Adrenal gland (tissue), 12 donors: ENCODE data around the gene MYBBP1A. TPM values are rescaled to one million over a fixed set of nuclear protein-coding genes. Genes with fewer than 3 reads are reported as not detected.

ENCODE experiments used
- DNase-seq, 7 donors: peaks; one replicate each; pipeline ENCODE4 v3.0.0-alpha.2; 2019 to 2020
- H3K27ac ChIP-seq, 5 donors: fragments of 200-600 bp; sonication (generic) in 4 of 5; 1 replicate in 3 of 5; 2 replicates in 2 of 5; pipeline versions ENCODE4 v1.5.1 to v1.8.0; 2016 to 2020; ENCODE audit warnings: mild to moderate bottlenecking in 1 of 5
- H3K27me3 ChIP-seq: fragments of 200-600 bp; 2 replicates; pipeline ENCODE4 v1.8.0; 2021
- H3K36me3 ChIP-seq, 2 donors: fragments of 200-600 bp; replicated peaks in 1 of 2; 1 replicate in 1 of 2; 2 replicates in 1 of 2; pipeline versions ENCODE4 v1.5.1 to v1.8.0; 2018 to 2022
- H3K4me1 ChIP-seq, 2 donors: fragments of 200-600 bp; replicated peaks in 1 of 2; 1 replicate in 1 of 2; 2 replicates in 1 of 2; pipeline versions ENCODE4 v1.5.1 to v1.8.0; 2018 to 2021
- H3K4me3 ChIP-seq, 4 donors: fragments of 200-600 bp; sonication (generic) in 3 of 4; one replicate each; pipeline ENCODE4 v1.5.1; 2016 to 2018
- H3K9me3 ChIP-seq, 3 donors: fragments of 200-600 bp; sonication (generic) in 1 of 3; replicated peaks in 1 of 3; 1 replicate in 2 of 3; 2 replicates in 1 of 3; pipeline versions ENCODE4 v1.5.1 to v1.8.0; 2016 to 2021
- POLR2A ChIP-seq, 2 donors: fragments of 450-650 bp; IDR thresholded peaks; one replicate each; pipeline ENCODE4 v1.6.1; 2017; ENCODE audit warnings: antibody characterized with exemption in 2 of 2, mild to moderate bottlenecking in 2 of 2, moderate library complexity in 1 of 2
- WGBS, 4 donors: extraction: QIAGEN DNeasy Blood & Tissue Kit in 2 of 4; methylation state at CpG; one replicate each; pipeline versions ENCODE4 v1.1.5 to v1.1.7; 2013 to 2017; 5-methylcytosine and 5-hydroxymethylcytosine counted together
- intact Hi-C, 2 donors: fragments of 100-400 bp; cut with DNase I; formaldehyde crosslinking; loops; one replicate each; pipeline versions ENCODE4 v1.14.1 to v1.15.0; 2022 to 2023
- polyA plus RNA-seq, 3 donors: library from polyadenylated mRNA; stranded (reverse); fragments of 200-250 nt in 2 of 3; fragments of 350-450 nt in 1 of 3; fragmentation: Illumina TruSeq in 1 of 3; extraction: RNeasy Lipid Tissue Mini Kit (QIAGEN cat#74804) in 1 of 3; gene quantifications; one replicate each; pipeline ENCODE4 v1.2.3, GENCODE V29; 2013 to 2014
- total RNA-seq, 9 donors: library from RNA; depleted of rRNA in 4 of 9; stranded (reverse); fragments of >200 nt in 4 of 9; fragments of 120-200 nt in 1 of 9; fragmentation: NEBNext Ultra II Directional in 1 of 9; extraction: Animal tissue kit (Norgen Biotek cat#: 25700) in 1 of 9; gene quantifications; one replicate each; pipeline versions ENCODE4 v1.1.0 to v1.2.4, GENCODE V29; 2013 to 2023
- TF ChIP-seq, protein P1 (sequence below), 6 experiments: fragments of 450-650 bp in 4 of 6; fragments of 200-600 bp in 2 of 6; sonication (generic) in 1 of 6; IDR thresholded peaks; 1 replicate in 5 of 6; 2 replicates in 1 of 6; pipeline versions ENCODE4 v1.5.1 to v1.8.0; 2016 to 2021; ENCODE audit warnings: antibody characterized with exemption in 6 of 6, mild to moderate bottlenecking in 2 of 6, moderate library complexity in 1 of 6
- donor health status: healthy with polysubstance abuse.
- donor health status: Bipolar disorder and iron deficiency.
- donor health status: DM: yes; HTN: yes; CAD: no.
- donor health status: DM: no; HTN: no; CAD: no.
- donor health status: DM: no; HTN: no; CAD: no.
- donor health status: DM: yes; HTN: yes; CAD: no.

The MYBBP1A gene
- total and polyA plus RNA-seq, 12 donors, result 17.9 to 65.5 (median 42.4) TPM

DNA sequence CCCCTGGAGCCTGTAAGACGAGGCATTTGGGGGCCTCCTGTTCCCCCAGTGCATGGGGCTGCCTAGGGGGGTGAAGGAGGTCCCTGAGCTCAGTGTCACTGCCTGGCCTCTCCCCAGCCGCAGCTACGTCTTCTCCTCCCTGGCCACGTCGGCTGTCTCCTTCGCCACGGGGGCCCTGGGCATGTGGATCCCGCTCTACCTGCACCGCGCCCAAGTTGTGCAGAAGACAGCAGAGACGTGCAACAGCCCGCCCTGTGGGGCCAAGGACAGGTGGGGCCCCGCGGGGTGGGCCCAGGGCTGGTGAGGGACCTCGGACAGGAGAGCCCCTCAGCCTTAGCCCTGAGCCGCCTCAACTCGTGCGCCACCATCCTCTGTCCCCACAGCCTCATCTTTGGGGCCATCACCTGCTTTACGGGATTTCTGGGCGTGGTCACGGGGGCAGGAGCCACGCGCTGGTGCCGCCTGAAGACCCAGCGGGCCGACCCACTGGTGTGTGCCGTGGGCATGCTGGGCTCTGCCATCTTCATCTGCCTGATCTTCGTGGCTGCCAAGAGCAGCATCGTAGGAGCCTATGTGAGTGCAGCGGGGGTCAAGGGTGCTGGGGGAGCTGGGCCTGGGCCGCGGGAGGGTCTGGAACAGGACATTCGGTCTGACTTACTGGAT, 22.2 kb downstream of the MYBBP1A start:
- Histone ChIP-seq H3K27me3 (no peaks in the 10 kb centered on the region), H3K9me3 (no peaks in the 10 kb centered on the region), H3K4me1 (peaks cover 10 to 30% of the 10 kb centered on the region in 2 donors), H3K4me3 (no peak overlapping the region), H3K36me3 (no peaks in the 10 kb centered on the region), H3K27ac (no peak overlapping the region)
- intact Hi-C loops, result no loop called here
- TF ChIP-seq, protein P1, sequence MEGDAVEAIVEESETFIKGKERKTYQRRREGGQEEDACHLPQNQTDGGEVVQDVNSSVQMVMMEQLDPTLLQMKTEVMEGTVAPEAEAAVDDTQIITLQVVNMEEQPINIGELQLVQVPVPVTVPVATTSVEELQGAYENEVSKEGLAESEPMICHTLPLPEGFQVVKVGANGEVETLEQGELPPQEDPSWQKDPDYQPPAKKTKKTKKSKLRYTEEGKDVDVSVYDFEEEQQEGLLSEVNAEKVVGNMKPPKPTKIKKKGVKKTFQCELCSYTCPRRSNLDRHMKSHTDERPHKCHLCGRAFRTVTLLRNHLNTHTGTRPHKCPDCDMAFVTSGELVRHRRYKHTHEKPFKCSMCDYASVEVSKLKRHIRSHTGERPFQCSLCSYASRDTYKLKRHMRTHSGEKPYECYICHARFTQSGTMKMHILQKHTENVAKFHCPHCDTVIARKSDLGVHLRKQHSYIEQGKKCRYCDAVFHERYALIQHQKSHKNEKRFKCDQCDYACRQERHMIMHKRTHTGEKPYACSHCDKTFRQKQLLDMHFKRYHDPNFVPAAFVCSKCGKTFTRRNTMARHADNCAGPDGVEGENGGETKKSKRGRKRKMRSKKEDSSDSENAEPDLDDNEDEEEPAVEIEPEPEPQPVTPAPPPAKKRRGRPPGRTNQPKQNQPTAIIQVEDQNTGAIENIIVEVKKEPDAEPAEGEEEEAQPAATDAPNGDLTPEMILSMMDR (IDR thresholded peaks at IDR 0.05), result no peak
- no peak for TF ChIP-seq POLR2A (IDR thresholded peaks at IDR 0.05)
- WGBS, 4 donors, result 85 to 94% (median 88%) methylated on average over 22 to 33 of the region's 33 CpGs
- DNase-seq, result no peak

DNA sequence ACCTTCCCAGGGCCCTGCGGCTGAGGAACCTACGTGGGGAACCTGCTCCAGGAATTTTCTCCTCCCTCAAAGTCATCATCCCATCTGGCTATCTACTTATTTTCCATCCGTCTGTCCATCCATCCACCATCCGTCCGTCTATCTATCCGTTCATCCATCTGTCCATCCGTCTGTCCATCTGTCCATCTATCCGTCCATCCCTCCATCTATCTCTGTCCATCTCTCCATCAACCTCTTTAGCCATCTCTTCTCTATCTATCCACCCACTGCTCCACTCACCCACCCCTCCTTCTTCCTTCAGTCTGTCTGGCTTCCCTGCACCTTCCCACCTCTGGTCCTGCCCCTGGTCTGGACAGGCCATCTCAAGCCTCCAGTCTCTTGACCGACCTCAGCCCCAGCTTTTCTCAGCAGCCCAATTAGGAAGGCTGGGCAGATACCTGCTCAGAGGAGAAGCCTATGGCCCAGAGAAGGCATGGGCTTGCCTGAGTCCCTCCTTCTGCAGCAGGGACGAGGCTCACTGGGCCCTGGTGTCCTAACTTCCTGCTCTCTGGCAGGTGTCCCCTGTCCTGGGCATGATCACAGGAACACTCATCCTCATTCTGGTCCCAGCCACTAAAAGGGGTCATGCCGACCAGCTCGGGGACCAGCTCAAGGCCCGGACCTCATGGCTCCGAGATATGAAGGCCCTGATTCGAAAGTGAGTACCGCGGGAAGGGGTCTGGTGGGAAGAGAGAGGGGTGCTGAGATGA, 23.0 kb downstream of the MYBBP1A start:
- Histone ChIP-seq H3K36me3 (no peaks in the 10 kb centered on the region), H3K4me1 (peaks cover 10 to 22% of the 10 kb centered on the region in 2 donors), H3K27ac (peak overlapping the region in 1 of 5 donors; percentile 34), H3K27me3 (no peaks in the 10 kb centered on the region), H3K4me3 (no peak overlapping the region), H3K9me3 (no peaks in the 10 kb centered on the region)
- DNase-seq, result no peak
- WGBS, 4 donors, result 87 to 94% (median 92%) methylated on average over 9 to 17 of the region's 17 CpGs
- TF ChIP-seq, protein P1 (IDR thresholded peaks at IDR 0.05), result no peak
- TF ChIP-seq POLR2A (IDR thresholded peaks at IDR 0.05), result no peak
- intact Hi-C loops, result no loop called here

DNA sequence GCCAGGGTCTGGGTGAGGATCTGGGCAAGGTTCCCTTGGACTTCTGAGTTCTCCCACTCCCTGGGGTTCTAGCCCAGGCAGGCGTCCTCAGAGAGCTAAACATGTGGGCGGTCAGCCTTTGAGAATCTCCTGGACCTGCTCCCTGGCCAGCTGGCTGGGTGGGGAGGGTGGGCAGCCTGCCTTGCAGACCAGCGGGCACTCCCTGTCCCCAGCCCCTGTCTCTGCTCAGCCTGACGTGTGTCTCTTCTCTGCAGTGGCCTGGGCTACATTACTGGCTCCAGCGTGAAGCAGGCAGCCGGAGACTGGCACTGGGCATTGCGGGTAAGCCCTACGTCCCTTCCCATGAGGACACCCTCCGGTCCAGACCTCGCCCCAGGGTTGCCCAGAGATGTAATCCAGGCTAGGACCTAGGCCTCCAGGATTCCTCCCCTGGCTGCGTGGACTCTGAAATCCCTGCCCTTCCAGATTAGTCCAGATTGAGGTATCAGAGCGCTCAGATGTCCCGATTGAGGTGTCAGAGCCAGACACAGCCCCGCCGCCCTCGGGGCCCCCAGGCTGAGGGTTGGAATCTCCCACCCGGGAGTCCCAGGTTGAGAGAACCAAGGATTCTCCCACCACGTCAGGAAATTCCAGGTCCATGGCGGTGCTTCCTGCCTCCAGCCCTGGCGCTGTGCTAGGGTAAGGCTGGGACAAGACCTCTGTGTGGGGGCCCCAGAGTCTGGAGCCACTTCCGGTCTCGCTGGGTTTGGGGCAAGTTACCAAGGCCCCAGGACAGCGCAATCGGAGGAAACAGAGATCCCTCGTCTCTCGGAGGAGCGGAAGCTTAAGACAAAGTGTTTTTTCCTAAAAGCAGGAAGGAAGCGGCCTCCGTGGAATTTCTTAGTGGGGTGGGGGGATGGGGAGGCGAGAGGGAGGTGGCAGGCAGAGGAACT, 24.1 kb downstream of the MYBBP1A start:
- peak in 2 of 7 donors; percentile 60 to 73 for DNase-seq
- Histone ChIP-seq H3K36me3 (no peaks in the 10 kb centered on the region), H3K4me3 (no peak overlapping the region), H3K27me3 (no peaks in the 10 kb centered on the region), H3K4me1 (peaks cover 3 to 11% of the 10 kb centered on the region in 2 donors), H3K27ac (peak overlapping the region in 2 of 5 donors; percentile 21 to 70), H3K9me3 (no peaks in the 10 kb centered on the region)
- WGBS, 4 donors, result 63 to 80% (median 70%) methylated on average over 12 to 30 of the region's 30 CpGs
- TF ChIP-seq POLR2A (IDR thresholded peaks at IDR 0.05), result no peak
- TF ChIP-seq, protein P1 (IDR thresholded peaks at IDR 0.05), result no peak
- intact Hi-C loops, result no loop called here
